Measurements from ENCODE around the gene SCGB3A1. TPM values are rescaled to one million over a fixed set of nuclear protein-coding genes. Genes with fewer than 3 reads are reported as not detected.

Gene SCGB3A1, protein sequence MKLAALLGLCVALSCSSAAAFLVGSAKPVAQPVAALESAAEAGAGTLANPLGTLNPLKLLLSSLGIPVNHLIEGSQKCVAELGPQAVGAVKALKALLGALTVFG
- 1 to 10 TPM; 1.0 to 6.1 TPM for polyA plus RNA-seq

DNA sequence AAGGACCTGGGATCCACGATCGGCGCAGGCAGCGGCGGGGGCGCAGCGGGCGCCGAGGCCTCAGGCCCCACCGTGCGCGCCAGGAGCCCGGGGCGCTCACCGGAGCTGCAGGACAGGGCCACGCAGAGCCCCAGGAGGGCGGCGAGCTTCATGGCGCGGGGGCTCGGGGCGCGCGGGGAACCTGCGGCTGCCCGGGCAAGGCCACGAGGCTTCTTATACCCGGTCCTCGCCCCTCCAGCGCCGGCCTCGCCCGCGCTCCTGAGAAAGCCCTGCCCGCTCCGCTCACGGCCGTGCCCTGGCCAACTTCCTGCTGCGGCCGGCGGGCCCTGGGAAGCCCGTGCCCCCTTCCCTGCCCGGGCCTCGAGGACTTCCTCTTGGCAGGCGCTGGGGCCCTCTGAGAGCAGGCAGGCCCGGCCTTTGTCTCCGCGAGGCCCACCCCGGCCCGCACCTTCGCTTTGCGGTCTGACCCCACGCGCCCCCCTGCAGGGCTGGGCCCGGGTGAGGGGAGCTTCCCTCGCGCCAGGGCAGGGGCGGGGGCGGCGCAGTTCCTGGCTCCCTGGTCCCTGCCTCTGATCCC is at the start of gene SCGB3A1:
Gene SCGB3A1 (minus strand): TSS at position 189 of the 577 bp plus-strand sequence. CDS start 37 bp downstream, at position 152.
- Histone ChIP-seq H3K27me3 (ENCODE audit: control insufficient read depth in 1 of 2, insufficient read depth in 2 of 2, low read length in 2 of 2) (peaks cover 0 to 30% of the 10 kb centered on the region in 2 donors), H3K9me3 (ENCODE audit: control insufficient read depth in 2 of 2, insufficient read depth in 1 of 2, low read depth in 1 of 2, low read length in 1 of 2) (peaks cover 0 to 4% of the 10 kb centered on the region in 2 donors), H3K36me3 (ENCODE audit: control insufficient read depth in 2 of 2, insufficient read depth in 2 of 2, low read length in 1 of 2) (no peaks in the 10 kb centered on the region), H3K27ac (ENCODE audit: low read depth in 2 of 2, low read length in 1 of 2) (no peak within 1 kb of the TSS), H3K4me1 (ENCODE audit: control insufficient read depth in 2 of 2, insufficient read depth in 2 of 2, low read length in 1 of 2) (peaks cover 6 to 9% of the 10 kb centered on the region in 2 donors), H3K4me3 (ENCODE audit: low read depth in 1 of 2, low read length in 2 of 2) (peak within 1 kb of the TSS in 1 of 2 donors; percentile 23)
- 5 to 7% methylated on average over 45 to 60 of the region's 60 CpGs for WGBS, 2 donors

DNA sequence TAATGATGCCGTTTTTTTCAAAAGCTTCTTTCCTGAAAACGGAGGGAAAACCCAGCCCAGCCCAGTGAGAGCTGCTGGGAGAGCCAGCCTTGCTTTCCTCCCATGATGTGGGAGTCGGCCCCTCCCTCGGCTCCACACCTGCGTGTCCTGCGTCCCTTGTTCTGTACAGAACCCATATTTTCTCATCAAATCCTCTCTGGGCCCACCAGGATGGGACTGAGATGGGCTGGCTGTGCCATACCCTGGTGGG is 49.2 kb upstream of the SCGB3A1 start:
- no peak overlapping the region for H3K4me3 ChIP-seq (ENCODE audit: low read depth in 1 of 2, low read length in 2 of 2)
- H3K9me3 ChIP-seq (ENCODE audit: control insufficient read depth in 2 of 2, insufficient read depth in 1 of 2, low read depth in 1 of 2, low read length in 1 of 2), result no peaks in the 10 kb centered on the region
- H3K27ac ChIP-seq (ENCODE audit: low read depth in 2 of 2, low read length in 1 of 2), result no peak overlapping the region
- 43 to 63% methylated on average over 6 of the region's 6 CpGs for WGBS, 2 donors
- H3K36me3 ChIP-seq (ENCODE audit: control insufficient read depth in 2 of 2, insufficient read depth in 2 of 2, low read length in 1 of 2), result no peaks in the 10 kb centered on the region
- H3K4me1 ChIP-seq (ENCODE audit: control insufficient read depth in 2 of 2, insufficient read depth in 2 of 2, low read length in 1 of 2), result peaks cover 0 to 5% of the 10 kb centered on the region in 2 donors
- peaks cover 0 to 1% of the 10 kb centered on the region in 2 donors for H3K27me3 ChIP-seq (ENCODE audit: control insufficient read depth in 1 of 2, insufficient read depth in 2 of 2, low read length in 2 of 2)

DNA sequence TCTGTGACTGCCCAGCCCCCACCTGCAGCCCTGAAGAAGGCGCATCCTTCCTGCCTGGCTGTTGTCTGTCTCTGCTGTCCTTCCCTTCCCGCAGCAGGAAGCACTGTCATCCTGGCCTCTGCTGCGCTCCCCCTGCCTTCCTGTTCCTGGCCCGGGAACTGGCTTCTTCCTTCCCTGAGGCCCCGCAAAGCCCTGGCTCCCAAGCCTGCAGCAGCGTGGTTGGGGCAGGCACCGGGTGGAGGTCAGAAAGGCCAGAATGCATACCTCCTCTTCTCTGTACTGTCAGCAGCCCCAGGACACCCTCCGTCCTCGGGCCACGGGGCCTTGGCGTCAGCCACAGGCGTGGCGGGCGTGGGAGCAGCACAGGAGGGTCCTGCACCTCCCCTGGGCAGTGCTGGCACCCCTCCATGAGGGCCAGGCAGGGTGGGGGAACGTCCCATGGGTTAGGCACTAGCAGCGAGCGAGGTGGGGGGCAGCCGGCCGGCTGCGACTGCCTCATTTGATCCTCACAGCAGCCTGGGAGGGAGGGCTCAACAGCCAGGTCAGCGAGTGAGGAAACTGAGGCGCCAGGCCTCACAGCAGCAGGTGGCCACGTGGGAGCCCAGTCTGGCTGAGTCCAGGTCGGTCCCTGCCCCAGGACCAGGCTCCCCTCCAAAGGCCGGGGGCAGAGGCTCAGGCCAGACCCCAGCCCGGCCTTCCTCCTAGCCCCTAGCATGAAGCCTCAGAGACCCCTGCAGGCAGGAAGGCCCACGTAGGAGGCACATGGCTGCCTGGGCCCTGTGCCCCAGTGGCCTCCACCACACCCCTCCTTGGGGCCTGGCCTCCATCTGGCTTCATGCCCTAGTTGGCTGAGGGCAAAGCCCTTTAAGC is 48.7 kb upstream of the SCGB3A1 start:
- no peaks in the 10 kb centered on the region for H3K36me3 ChIP-seq (ENCODE audit: control insufficient read depth in 2 of 2, insufficient read depth in 2 of 2, low read length in 1 of 2)
- H3K27me3 ChIP-seq (ENCODE audit: control insufficient read depth in 1 of 2, insufficient read depth in 2 of 2, low read length in 2 of 2), result no peaks in the 10 kb centered on the region
- H3K27ac ChIP-seq (ENCODE audit: low read depth in 2 of 2, low read length in 1 of 2), result no peak overlapping the region
- no peak overlapping the region for H3K4me3 ChIP-seq (ENCODE audit: low read depth in 1 of 2, low read length in 2 of 2)
- H3K4me1 ChIP-seq (ENCODE audit: control insufficient read depth in 2 of 2, insufficient read depth in 2 of 2, low read length in 1 of 2), result peaks cover 0 to 5% of the 10 kb centered on the region in 2 donors
- H3K9me3 ChIP-seq (ENCODE audit: control insufficient read depth in 2 of 2, insufficient read depth in 1 of 2, low read depth in 1 of 2, low read length in 1 of 2), result no peaks in the 10 kb centered on the region
- 65 to 72% methylated on average over 25 to 27 of the region's 27 CpGs for WGBS, 2 donors

DNA sequence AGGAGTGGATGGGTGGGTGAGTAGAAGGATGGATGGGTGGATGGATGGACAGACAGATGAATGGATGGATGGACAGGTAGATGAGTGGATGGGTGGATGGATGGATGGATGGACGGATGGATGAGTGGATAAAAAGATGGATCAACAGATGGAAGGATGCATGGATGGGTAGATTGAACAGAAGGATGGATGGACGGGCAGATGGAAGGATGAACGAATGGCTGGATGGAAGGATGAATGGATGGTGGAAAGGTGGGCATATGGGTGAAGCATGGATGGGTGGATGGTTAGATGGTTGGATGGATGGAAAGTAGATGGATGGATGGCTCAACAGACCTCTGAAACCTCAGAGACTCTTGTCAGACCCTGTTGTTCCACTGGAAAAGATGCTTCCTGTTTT is 48.0 kb upstream of the SCGB3A1 start:
- no peaks in the 10 kb centered on the region for H3K9me3 ChIP-seq (ENCODE audit: control insufficient read depth in 2 of 2, insufficient read depth in 1 of 2, low read depth in 1 of 2, low read length in 1 of 2)

DNA sequence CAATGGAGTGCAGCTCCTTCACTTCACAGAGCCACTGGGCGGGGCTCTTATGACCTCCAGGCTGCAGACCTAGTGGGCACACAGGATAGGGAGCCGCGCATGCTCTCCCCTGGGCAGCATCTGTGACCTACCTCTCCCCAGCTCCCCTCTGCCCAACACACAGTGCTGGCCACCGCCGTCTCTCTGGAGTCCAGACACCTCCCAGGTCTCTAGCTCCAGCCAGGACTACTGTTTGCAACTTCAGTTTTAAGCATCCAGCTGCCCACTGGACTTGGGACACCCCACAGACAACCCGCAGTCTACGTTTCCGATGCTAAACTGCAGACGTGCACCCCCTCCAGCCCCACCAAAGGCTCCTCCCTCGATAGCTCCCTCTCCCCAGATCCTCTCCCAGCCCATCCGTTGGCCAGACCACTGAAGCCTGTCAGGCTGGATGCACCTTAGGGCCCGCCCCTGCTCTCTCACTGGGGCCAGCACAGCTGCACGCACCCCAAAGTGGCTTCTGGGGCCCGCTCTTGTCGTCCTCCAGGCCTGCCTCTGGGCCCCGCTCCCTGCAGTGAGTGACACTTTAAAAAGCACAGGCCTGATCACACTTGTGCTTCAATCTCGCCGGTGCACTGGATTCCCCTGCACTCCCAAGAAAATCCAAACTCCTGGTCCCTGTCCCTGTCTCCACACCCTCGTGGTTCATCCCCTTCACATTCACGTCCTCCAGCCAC is 46.8 kb upstream of the SCGB3A1 start:
- Histone ChIP-seq H3K27me3 (ENCODE audit: control insufficient read depth in 1 of 2, insufficient read depth in 2 of 2, low read length in 2 of 2) (no peaks in the 10 kb centered on the region), H3K4me1 (ENCODE audit: control insufficient read depth in 2 of 2, insufficient read depth in 2 of 2, low read length in 1 of 2) (peaks cover 0 to 3% of the 10 kb centered on the region in 2 donors), H3K9me3 (ENCODE audit: control insufficient read depth in 2 of 2, insufficient read depth in 1 of 2, low read depth in 1 of 2, low read length in 1 of 2) (no peaks in the 10 kb centered on the region), H3K36me3 (ENCODE audit: control insufficient read depth in 2 of 2, insufficient read depth in 2 of 2, low read length in 1 of 2) (no peaks in the 10 kb centered on the region), H3K4me3 (ENCODE audit: low read depth in 1 of 2, low read length in 2 of 2) (no peak overlapping the region), H3K27ac (ENCODE audit: low read depth in 2 of 2, low read length in 1 of 2) (no peak overlapping the region)
- WGBS, 2 donors, result 65 to 72% methylated on average over 20 of the region's 20 CpGs

More for the DNA sequence above, 48.0 kb upstream of the SCGB3A1 start:
- Histone ChIP-seq H3K4me3 (ENCODE audit: low read depth in 1 of 2, low read length in 2 of 2) (no peak overlapping the region), H3K36me3 (ENCODE audit: control insufficient read depth in 2 of 2, insufficient read depth in 2 of 2, low read length in 1 of 2) (no peaks in the 10 kb centered on the region), H3K27ac (ENCODE audit: low read depth in 2 of 2, low read length in 1 of 2) (no peak overlapping the region), H3K4me1 (ENCODE audit: control insufficient read depth in 2 of 2, insufficient read depth in 2 of 2, low read length in 1 of 2) (peaks cover 0 to 3% of the 10 kb centered on the region in 2 donors), H3K27me3 (ENCODE audit: control insufficient read depth in 1 of 2, insufficient read depth in 2 of 2, low read length in 2 of 2) (no peaks in the 10 kb centered on the region)
- WGBS, 2 donors, result 60 to 67% methylated on average over 3 of the region's 3 CpGs

DNA sequence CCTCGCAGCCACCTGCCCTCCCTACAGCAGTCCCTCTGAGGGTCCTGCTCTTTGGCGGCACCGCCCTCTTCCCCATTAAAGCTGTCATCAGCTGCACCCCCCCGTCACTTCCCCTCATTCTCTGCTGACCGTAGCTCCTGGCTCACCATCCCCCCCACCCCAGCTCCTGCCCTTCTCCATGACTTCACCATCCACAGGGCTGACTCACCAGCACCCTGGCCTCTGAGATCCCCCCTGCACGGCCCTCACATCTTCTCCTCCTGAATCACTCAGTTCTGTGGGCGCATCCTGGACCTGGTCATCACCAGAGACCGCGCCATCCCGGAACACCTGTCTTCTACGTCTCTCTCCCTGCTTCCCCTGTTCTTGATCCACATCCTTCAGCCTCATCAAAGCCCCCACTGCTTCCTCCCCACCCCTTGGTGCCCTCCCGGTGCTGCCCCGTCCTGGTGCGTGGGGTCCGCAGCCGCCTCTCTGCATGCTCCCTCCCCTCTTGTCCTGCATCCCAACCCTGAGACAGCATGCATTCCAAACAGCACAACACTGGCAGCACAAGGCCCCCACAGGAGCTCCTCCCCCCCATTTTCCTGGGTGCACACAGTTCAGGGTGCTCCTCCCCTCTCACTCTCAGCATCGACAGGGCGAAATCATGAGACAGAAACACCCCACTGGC is 45.2 kb upstream of the SCGB3A1 start:
- Histone ChIP-seq H3K36me3 (ENCODE audit: control insufficient read depth in 2 of 2, insufficient read depth in 2 of 2, low read length in 1 of 2) (no peaks in the 10 kb centered on the region), H3K4me1 (ENCODE audit: control insufficient read depth in 2 of 2, insufficient read depth in 2 of 2, low read length in 1 of 2) (peaks cover 0 to 3% of the 10 kb centered on the region in 2 donors), H3K4me3 (ENCODE audit: low read depth in 1 of 2, low read length in 2 of 2) (no peak overlapping the region), H3K9me3 (ENCODE audit: control insufficient read depth in 2 of 2, insufficient read depth in 1 of 2, low read depth in 1 of 2, low read length in 1 of 2) (no peaks in the 10 kb centered on the region), H3K27me3 (ENCODE audit: control insufficient read depth in 1 of 2, insufficient read depth in 2 of 2, low read length in 2 of 2) (no peaks in the 10 kb centered on the region), H3K27ac (ENCODE audit: low read depth in 2 of 2, low read length in 1 of 2) (no peak overlapping the region)
- WGBS, 2 donors, result 73 to 78% methylated on average over 18 of the region's 18 CpGs

DNA sequence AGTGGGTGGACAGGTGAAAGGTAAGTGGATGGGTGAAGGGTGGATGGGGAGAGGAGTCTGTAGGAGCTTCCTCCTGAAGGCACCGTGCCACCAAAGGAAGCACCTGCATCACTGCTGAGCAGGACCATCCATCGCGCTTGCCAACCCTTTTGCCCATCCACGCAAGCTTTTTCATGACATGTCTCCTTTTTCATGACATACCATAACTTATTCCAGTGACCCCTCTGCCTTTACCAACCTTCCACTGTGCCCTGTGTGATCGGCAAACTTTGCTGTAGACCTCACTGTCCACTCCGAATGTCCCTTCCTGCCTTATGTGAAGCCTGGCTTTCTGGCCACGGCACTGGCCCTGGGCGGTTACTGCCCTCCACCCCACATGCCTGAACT is 44.7 kb upstream of the SCGB3A1 start:
- 90 to 92% methylated on average over 8 of the region's 8 CpGs for WGBS, 2 donors
- Histone ChIP-seq H3K27ac (ENCODE audit: low read depth in 2 of 2, low read length in 1 of 2) (no peak overlapping the region), H3K9me3 (ENCODE audit: control insufficient read depth in 2 of 2, insufficient read depth in 1 of 2, low read depth in 1 of 2, low read length in 1 of 2) (no peaks in the 10 kb centered on the region)

DNA sequence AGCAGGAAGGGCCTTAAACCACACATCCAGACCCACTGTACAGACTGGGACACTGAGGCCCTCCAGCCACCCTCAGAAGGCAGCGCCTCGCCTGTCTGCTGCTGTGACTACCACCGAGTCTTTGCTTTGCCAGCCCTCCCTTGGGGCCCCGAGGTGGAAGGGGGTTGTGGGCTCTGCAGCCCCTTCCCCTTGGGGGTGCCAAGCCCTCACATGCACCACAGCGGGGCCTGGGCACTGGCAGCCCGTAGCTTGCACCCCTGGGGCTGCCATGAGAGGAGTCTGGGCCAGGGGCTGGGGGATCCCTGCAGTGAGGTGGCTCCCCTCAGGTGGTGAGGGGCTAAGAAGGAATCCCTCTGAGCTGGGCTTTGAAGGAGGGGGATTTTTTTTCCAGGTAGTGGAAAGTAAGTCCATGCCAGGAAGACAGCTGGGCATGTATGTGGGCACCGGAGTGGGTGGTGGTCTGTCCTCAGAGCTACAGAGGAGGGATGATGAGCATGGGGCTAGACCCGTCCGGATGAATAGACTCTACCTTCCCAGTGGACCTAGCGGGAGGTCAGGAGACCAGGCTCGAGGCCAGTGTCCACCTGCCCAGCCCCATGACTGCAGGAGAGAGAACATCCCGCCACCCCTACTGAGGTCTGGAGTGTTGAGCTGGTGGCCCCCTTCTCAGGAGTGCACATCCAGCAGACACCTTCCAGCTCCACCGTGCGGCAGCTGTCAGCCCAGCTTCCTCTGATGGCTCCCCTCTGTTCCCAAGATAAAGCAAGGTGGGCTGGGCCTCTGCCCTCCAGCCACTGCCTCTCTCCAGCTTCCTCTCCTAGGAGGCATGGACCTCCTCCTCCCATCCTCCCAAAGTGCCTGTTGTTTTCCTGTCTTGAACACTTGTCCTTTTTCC is 42.2 kb upstream of the SCGB3A1 start:
- H3K4me3 ChIP-seq (ENCODE audit: low read depth in 1 of 2, low read length in 2 of 2), result no peak overlapping the region
- no peak overlapping the region for H3K27ac ChIP-seq (ENCODE audit: low read depth in 2 of 2, low read length in 1 of 2)
- H3K36me3 ChIP-seq (ENCODE audit: control insufficient read depth in 2 of 2, insufficient read depth in 2 of 2, low read length in 1 of 2), result no peaks in the 10 kb centered on the region
- H3K9me3 ChIP-seq (ENCODE audit: control insufficient read depth in 2 of 2, insufficient read depth in 1 of 2, low read depth in 1 of 2, low read length in 1 of 2), result peaks cover 0 to 2% of the 10 kb centered on the region in 2 donors
- no peaks in the 10 kb centered on the region for H3K27me3 ChIP-seq (ENCODE audit: control insufficient read depth in 1 of 2, insufficient read depth in 2 of 2, low read length in 2 of 2)
- 75 to 78% methylated on average over 14 of the region's 14 CpGs for WGBS, 2 donors
- H3K4me1 ChIP-seq (ENCODE audit: control insufficient read depth in 2 of 2, insufficient read depth in 2 of 2, low read length in 1 of 2), result no peaks in the 10 kb centered on the region

More for the DNA sequence above, 44.7 kb upstream of the SCGB3A1 start:
- Histone ChIP-seq H3K4me3 (ENCODE audit: low read depth in 1 of 2, low read length in 2 of 2) (no peak overlapping the region), H3K4me1 (ENCODE audit: control insufficient read depth in 2 of 2, insufficient read depth in 2 of 2, low read length in 1 of 2) (peaks cover 0 to 3% of the 10 kb centered on the region in 2 donors), H3K27me3 (ENCODE audit: control insufficient read depth in 1 of 2, insufficient read depth in 2 of 2, low read length in 2 of 2) (no peaks in the 10 kb centered on the region), H3K36me3 (ENCODE audit: control insufficient read depth in 2 of 2, insufficient read depth in 2 of 2, low read length in 1 of 2) (no peaks in the 10 kb centered on the region)

Data from esophagus (tissue), 2 donors.